GM18867 (cell line): ENCODE results near the gene SLC22A15.
"Not testable (repeated sequence)": the region's sequence is repeated elsewhere in the genome, so short reads cannot be mapped to it uniquely, and the experiment has no call there.

Source experiments
- ATAC-seq: cut with Tn5 transposase; IDR thresholded peaks from one replicate; pipeline ENCODE4 v1.9.1; 2021; ENCODE audit warnings: mild to moderate bottlenecking, moderate library complexity; ENCODE audit not compliant: unreplicated experiment

Gene SLC22A15

GRCh38 chr1:115980998-115981993, 5.0 kb downstream of the SLC22A15 start:
- ATAC-seq, result peak; percentile 54

- ATAC-seq, result peak; percentile 52
Observed at GRCh38 chr1:115982400-115982799, 6.1 kb downstream of the SLC22A15 start.

GRCh38 chr1:115983584-115983983, 7.3 kb downstream of the SLC22A15 start:
- no peak for ATAC-seq

GRCh38 chr1:115987623-115988022, 11.3 kb downstream of the SLC22A15 start:
- no peak for ATAC-seq

GRCh38 chr1:115988953-115989352, 12.6 kb downstream of the SLC22A15 start:
- ATAC-seq, result no peak

GRCh38 chr1:115989699-115990098, 13.4 kb downstream of the SLC22A15 start:
- ATAC-seq, result no peak

- ATAC-seq, result no peak
Observed at GRCh38 chr1:115991909-115992308, 15.6 kb downstream of the SLC22A15 start.

GRCh38 chr1:115997921-115998320, 21.6 kb downstream of the SLC22A15 start:
- not testable (repeated sequence) for ATAC-seq

- ATAC-seq, result no peak
Observed at GRCh38 chr1:116001739-116002487, 25.6 kb downstream of the SLC22A15 start.

GRCh38 chr1:116002781-116003420, 26.6 kb downstream of the SLC22A15 start:
- no peak for ATAC-seq

GRCh38 chr1:116003823-116004222, 27.5 kb downstream of the SLC22A15 start:
- no peak for ATAC-seq

GRCh38 chr1:116006486-116006964, 30.2 kb downstream of the SLC22A15 start:
- ATAC-seq, result peak; percentile 97

- no peak for ATAC-seq
Observed at GRCh38 chr1:116008656-116009390, 32.5 kb downstream of the SLC22A15 start.

- no peak for ATAC-seq
Observed at GRCh38 chr1:116012716-116013115, 36.4 kb downstream of the SLC22A15 start.

- ATAC-seq, result no peak
Observed at GRCh38 chr1:116015679-116016078, 39.4 kb downstream of the SLC22A15 start.

GRCh38 chr1:116018007-116018406, 41.7 kb downstream of the SLC22A15 start:
- ATAC-seq, result no peak

- ATAC-seq, result no peak
Observed at GRCh38 chr1:116019653-116020253, 43.4 kb downstream of the SLC22A15 start.

GRCh38 chr1:116020668-116021272, 44.5 kb downstream of the SLC22A15 start:
- peak; percentile 92 for ATAC-seq

- ATAC-seq, result no peak
Observed at GRCh38 chr1:116024626-116025025, 48.3 kb downstream of the SLC22A15 start.

- no peak for ATAC-seq
Observed at GRCh38 chr1:116026631-116027030, 50.3 kb downstream of the SLC22A15 start.
